GM12878 (cell line): Measurements from ENCODE around the gene DYSF. TPM values are rescaled to one million over a fixed set of nuclear protein-coding genes. Genes with fewer than 3 reads are reported as not detected.

Experiments
- ATAC-seq: fragments of 200-7000 bp; cut with Tn5 transposase; 3 replicates; pipeline ENCODE4 v1.9.1; 2020; ENCODE audit warnings: mild to moderate bottlenecking, moderate library complexity
- BruUV-seq: library from RNA; stranded (reverse); fragments of 400-500 nt; replicated peaks from 2 replicates; lab custom pipeline; 2021; lab: Mats Ljungman, UMichigan
- CTCF ChIA-PET: fragments of 300-600 bp; sonication (Branson Sonifier 250); formaldehyde crosslinking; extraction: SDS; loops from one replicate; lab custom pipeline; 2021; ENCODE audit warnings: inconsistent platforms; lab: Yijun Ruan, JAX
- POLR2A ChIA-PET: fragments of 350-600 bp; formaldehyde crosslinking; extraction: SDS; loops from one replicate; lab custom pipeline; 2021; ENCODE audit warnings: inconsistent platforms; lab: Charles Lee
- RAD21 ChIA-PET: fragments of 300-600 bp; sonication (Branson Sonifier 250); formaldehyde crosslinking; loops from one replicate; lab custom pipeline; 2023; ENCODE audit warnings: antibody characterized with exemption; ENCODE audit not compliant: unreplicated experiment; lab: Charles Lee
- SMC1A ChIA-PET: fragments of 300-600 bp; sonication (Branson Sonifier 250); formaldehyde crosslinking; loops from one replicate; lab custom pipeline; 2023; ENCODE audit not compliant: unreplicated experiment, uncharacterized antibody; lab: Charles Lee
- DNase-seq: peaks from one replicate; pipeline ENCODE4 v3.0.0-alpha.2; 2011; ENCODE audit warnings: low read depth, low spot score
- FAIRE-seq: peaks from 3 replicates; lab custom pipeline; 2011; peaks lifted over from hg19 to GRCh38; lab: Jason Lieb, UNC
- H2AFZ ChIP-seq: 2 replicates; pipeline ENCODE4 v1.6.0; 2011; ENCODE audit warnings: low read depth, low read length, control low read depth; ENCODE audit not compliant: control insufficient read depth
- H3K27ac ChIP-seq: 2 replicates; pipeline ENCODE4 v1.5.1; 2011; ENCODE audit warnings: control low read depth; ENCODE audit not compliant: control insufficient read depth, insufficient read depth
- H3K27me3 ChIP-seq, 2 experiments: replicated peaks in 1 of 2; 2 replicates each; pipeline versions ENCODE4 v1.6.0 to v1.6.1; 2011; ENCODE audit warnings: low read length in 1 of 2; ENCODE audit not compliant: control insufficient read depth in 2 of 2, insufficient read depth in 2 of 2
- H3K36me3 ChIP-seq, 2 experiments: 2 replicates each; pipeline ENCODE4 v1.5.1; 2011; ENCODE audit warnings: low read length in 1 of 2; ENCODE audit not compliant: control insufficient read depth in 2 of 2, insufficient read depth in 2 of 2
- H3K4me1 ChIP-seq: 2 replicates; pipeline ENCODE4 v1.6.1; 2011; ENCODE audit warnings: mild to moderate bottlenecking, low read length, moderate library complexity, mixed read lengths; ENCODE audit not compliant: control insufficient read depth, insufficient read depth
- H3K4me2 ChIP-seq: 2 replicates; pipeline ENCODE4 v1.6.0; 2011; ENCODE audit warnings: control low read depth; ENCODE audit not compliant: control insufficient read depth, insufficient read depth
- H3K4me3 ChIP-seq: fragments of 200-600 bp; sonication (generic); 2 replicates; pipeline ENCODE4 v1.5.1; 2016
- H3K79me2 ChIP-seq: 2 replicates; pipeline ENCODE4 v1.6.0; 2011; ENCODE audit warnings: low read length; ENCODE audit not compliant: control insufficient read depth, insufficient read depth
- H3K9ac ChIP-seq: 2 replicates; pipeline ENCODE4 v1.8.0; 2011; ENCODE audit warnings: low read length, control low read depth, mixed read lengths; ENCODE audit not compliant: control insufficient read depth, insufficient read depth
- H3K9me3 ChIP-seq: replicated peaks from 3 replicates; pipeline ENCODE4 v1.5.1; 2011; ENCODE audit warnings: mild to moderate bottlenecking, low read length; ENCODE audit not compliant: control insufficient read depth, insufficient read depth
- H4K20me1 ChIP-seq: 2 replicates; pipeline ENCODE4 v1.6.0; 2011; ENCODE audit not compliant: control insufficient read depth, insufficient read depth
- BACH1 ChIP-seq: fragments of 450-650 bp; IDR thresholded peaks from 2 replicates; pipeline ENCODE4 v1.6.1; 2017; ENCODE audit warnings: mild to moderate bottlenecking, borderline replicate concordance
- CBX5 ChIP-seq: sonication (generic); IDR thresholded peaks from 2 replicates; pipeline ENCODE4 v1.6.1; 2016; ENCODE audit warnings: low read depth, moderate library complexity, mild to moderate bottlenecking, inconsistent platforms
- FOXK2 ChIP-seq: fragments of 450-650 bp; IDR thresholded peaks from 2 replicates; pipeline ENCODE4 v1.6.1; 2017; ENCODE audit warnings: mild to moderate bottlenecking, moderate library complexity
- FOXM1 ChIP-seq: IDR thresholded peaks from 2 replicates; pipeline ENCODE4 v1.6.1; 2012; ENCODE audit warnings: low read depth, mild to moderate bottlenecking, inconsistent platforms, low read length, moderate library complexity
- HDGF ChIP-seq: fragments of 450-650 bp; IDR thresholded peaks from 2 replicates; pipeline ENCODE4 v1.6.1; 2016; ENCODE audit warnings: antibody characterized with exemption
- JUND ChIP-seq: IDR thresholded peaks from 2 replicates; pipeline ENCODE4 v1.6.1; 2012; ENCODE audit warnings: low read depth, mild to moderate bottlenecking, low read length, improper control_type of control experiment, moderate library complexity
- MTA2 ChIP-seq: fragments of 450-650 bp; IDR thresholded peaks from 2 replicates; pipeline ENCODE4 v1.6.1; 2016; ENCODE audit warnings: low read depth, mild to moderate bottlenecking, moderate library complexity
- RELB ChIP-seq: fragments of 450-650 bp; IDR thresholded peaks from 2 replicates; pipeline ENCODE4 v1.6.1; 2017; ENCODE audit warnings: low read depth, mild to moderate bottlenecking, moderate library complexity
- ZNF592 ChIP-seq: fragments of 450-650 bp; IDR thresholded peaks from 2 replicates; pipeline ENCODE4 v1.6.1; 2017; ENCODE audit warnings: mild to moderate bottlenecking, moderate library complexity
- WGBS: methylation state at CpG from one replicate; pipeline ENCODE4 v1.1.6; 2016; ENCODE audit warnings: low lambda C conversion rate; ENCODE audit not compliant: insufficient replicate concordance, insufficient coverage; ENCODE audit errors: missing lambda C conversion rate; 5-methylcytosine and 5-hydroxymethylcytosine counted together
- in situ Hi-C: fragments of 300-500 bp; cut with MboI; formaldehyde crosslinking; loops from 9 replicates; pipeline ENCODE4 v1.14.3; 2018; ENCODE audit warnings: mixed read lengths
- intact Hi-C: fragments of 100-400 bp; cut with micrococcal nuclease; formaldehyde crosslinking; loops from one replicate; pipeline ENCODE4 v1.14.2; 2022; ENCODE audit not compliant: unreplicated experiment
- polyA plus RNA-seq, 11 experiments: library from polyadenylated mRNA; depleted of rRNA in 4 of 11; unstranded in 6 of 11; stranded (reverse) in 5 of 11; fragments of >200 nt; fragmentation: Nextera tagmentation in 4 of 11; fragmentation: Illumina TruSeq in 1 of 11; extraction: Ambion mirVana in 4 of 11; extraction: Trizol in 1 of 11; gene quantifications; 1 replicate in 1 of 11; 2 replicates in 10 of 11; pipeline versions ENCODE4 v1.2.1 to v1.2.3, GENCODE V29; 2011 to 2016; ENCODE audit warnings: inconsistent platforms in 2 of 11, missing spikeins in 2 of 11, low read depth in 1 of 11
- total RNA-seq, 4 experiments: library from RNA; depleted of rRNA in 3 of 4; stranded (reverse); fragments of >200 nt in 3 of 4; fragmentation: Illumina TruSeq in 1 of 4; extraction: Trizol in 1 of 4; gene quantifications; 2 replicates each; pipeline versions ENCODE4 v1.2.1 to v1.2.3, GENCODE V29; 2013 to 2021
- TF ChIP-seq, protein P1 (sequence below): fragments of 450-650 bp; formaldehyde crosslinking; IDR thresholded peaks from 2 replicates; pipeline ENCODE4 v1.4.0; 2022; ENCODE audit warnings: mild to moderate bottlenecking, moderate library complexity

Gene DYSF
- total and polyA plus RNA-seq, 10 of the 15 experiments (the other 5 are each of a cell fraction or from before 2014, with no cell fraction given), result under 0.01 to 0.15 (median 0.03) TPM; not detected in 7

GRCh38 chr2:71637168-71637567 is 183.8 kb downstream of the DYSF start:
- WGBS, result 25% methylated on average over 5 of the region's 5 CpGs
- H3K9me3 ChIP-seq, result no peaks in the 10 kb centered on the region
- no peak for FAIRE-seq
- DNase-seq, result no peak
- no peak overlapping the region for H3K4me3 ChIP-seq
- RAD21 ChIA-PET, result no interaction called here
- intact Hi-C loops, result no loop called here
- no peaks in the 10 kb centered on the region for H4K20me1 ChIP-seq
- CTCF ChIA-PET, result no interaction called here
- H3K36me3 ChIP-seq, result no peaks in the 10 kb centered on the region
- no peak overlapping the region for H2AFZ ChIP-seq
- no peak overlapping the region for H3K9ac ChIP-seq
- H3K27ac ChIP-seq, result no peak overlapping the region
- ATAC-seq, result no peak
- BruUV-seq, result no TSS peak
- no peaks in the 10 kb centered on the region for H3K79me2 ChIP-seq
- POLR2A ChIA-PET, result no interaction called here
- TF ChIP-seq FOXM1 (no peak), MTA2 (no peak), FOXK2 (no peak), CBX5 (no peak), JUND (no peak), ZNF592 (no peak), HDGF (no peak), BACH1 (no peak), RELB (no peak)
- TF ChIP-seq, protein P1, sequence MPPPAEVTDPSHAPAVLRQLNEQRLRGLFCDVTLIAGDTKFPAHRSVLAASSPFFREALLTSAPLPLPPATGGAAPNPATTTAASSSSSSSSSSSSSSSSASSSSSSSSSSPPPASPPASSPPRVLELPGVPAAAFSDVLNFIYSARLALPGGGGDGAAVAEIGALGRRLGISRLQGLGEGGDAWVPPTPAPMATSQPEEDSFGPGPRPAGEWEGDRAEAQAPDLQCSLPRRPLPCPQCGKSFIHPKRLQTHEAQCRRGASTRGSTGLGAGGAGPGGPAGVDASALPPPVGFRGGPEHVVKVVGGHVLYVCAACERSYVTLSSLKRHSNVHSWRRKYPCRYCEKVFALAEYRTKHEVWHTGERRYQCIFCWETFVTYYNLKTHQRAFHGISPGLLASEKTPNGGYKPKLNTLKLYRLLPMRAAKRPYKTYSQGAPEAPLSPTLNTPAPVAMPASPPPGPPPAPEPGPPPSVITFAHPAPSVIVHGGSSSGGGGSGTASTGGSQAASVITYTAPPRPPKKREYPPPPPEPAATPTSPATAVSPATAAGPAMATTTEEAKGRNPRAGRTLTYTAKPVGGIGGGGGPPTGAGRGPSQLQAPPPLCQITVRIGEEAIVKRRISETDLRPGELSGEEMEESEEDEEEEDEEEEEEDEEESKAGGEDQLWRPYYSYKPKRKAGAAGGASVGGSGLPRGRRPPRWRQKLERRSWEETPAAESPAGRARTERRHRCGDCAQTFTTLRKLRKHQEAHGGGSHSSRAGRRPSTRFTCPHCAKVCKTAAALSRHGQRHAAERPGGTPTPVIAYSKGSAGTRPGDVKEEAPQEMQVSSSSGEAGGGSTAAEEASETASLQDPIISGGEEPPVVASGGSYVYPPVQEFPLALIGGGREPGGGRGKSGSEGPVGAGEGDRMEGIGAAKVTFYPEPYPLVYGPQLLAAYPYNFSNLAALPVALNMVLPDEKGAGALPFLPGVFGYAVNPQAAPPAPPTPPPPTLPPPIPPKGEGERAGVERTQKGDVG (CRISPR knock-in tag), result no peak
- TF ChIP-seq, all 136 proteins: peak for 0
- no peak overlapping the region for H3K4me2 ChIP-seq
- H3K4me1 ChIP-seq, result no peaks in the 10 kb centered on the region
- in situ Hi-C loops, result no loop called here
- SMC1A ChIA-PET, result no interaction called here
- H3K27me3 ChIP-seq, result no peaks in the 10 kb centered on the region; a peak in 2 of 4 replicates
